Uterus (tissue), 4 donors: Measurements from ENCODE around the gene DNASE1. TPM values are rescaled to one million over a fixed set of nuclear protein-coding genes. Genes with fewer than 3 reads are reported as not detected.

ENCODE experiments used
- DNase-seq, 2 donors: peaks; one replicate each; pipeline ENCODE4 v3.0.0-alpha.2; 2019 to 2020
- H3K27ac ChIP-seq, 2 donors: fragments of 200-600 bp; sonication (generic); 1 replicate in 1 of 2; 2 replicates in 1 of 2; pipeline ENCODE4 v1.5.1; 2016 to 2018
- H3K27me3 ChIP-seq, 2 donors: fragments of 200-600 bp; sonication (generic); one replicate each; pipeline ENCODE4 v1.5.1; 2018 to 2019; ENCODE audit warnings: control low read depth in 1 of 2
- H3K36me3 ChIP-seq, 2 donors: fragments of 200-600 bp; sonication (generic); one replicate each; pipeline ENCODE4 v1.5.1; 2019; ENCODE audit warnings: control low read depth in 1 of 2
- H3K4me1 ChIP-seq, 2 donors: fragments of 200-600 bp; sonication (generic); one replicate each; pipeline ENCODE4 v1.5.1; 2018 to 2019; ENCODE audit warnings: control low read depth in 1 of 2
- H3K4me3 ChIP-seq, 2 donors: fragments of 200-600 bp; sonication (generic); 1 replicate in 1 of 2; 2 replicates in 1 of 2; pipeline ENCODE4 v1.5.1; 2018 to 2019; ENCODE audit warnings: mild to moderate bottlenecking in 1 of 2
- H3K9me3 ChIP-seq, 2 donors: fragments of 200-600 bp; sonication (generic); one replicate each; pipeline ENCODE4 v1.5.1; 2019; ENCODE audit warnings: control low read depth in 1 of 2
- CTCF ChIP-seq, 4 experiments: fragments of 200-600 bp in 2 of 4; fragments of 450-650 bp in 2 of 4; sonication (generic) in 2 of 4; IDR thresholded peaks; one replicate each; pipeline ENCODE4 v1.5.1; 2016 to 2019; ENCODE audit warnings: antibody characterized with exemption in 4 of 4, mild to moderate bottlenecking in 2 of 4, moderate library complexity in 1 of 4
- POLR2A ChIP-seq, 2 donors: fragments of 450-650 bp; IDR thresholded peaks; one replicate each; pipeline ENCODE4 v1.6.1; 2016; ENCODE audit warnings: antibody characterized with exemption in 2 of 2, mild to moderate bottlenecking in 1 of 2, moderate library complexity in 1 of 2
- intact Hi-C: fragments of 100-400 bp; cut with DNase I; formaldehyde crosslinking; loops from one replicate; pipeline ENCODE4 v1.15.1; 2023; ENCODE audit warnings: low total_unique reads
- total RNA-seq, 4 donors: library from RNA; depleted of rRNA in 3 of 4; stranded (reverse); fragments of >200 nt in 3 of 4; gene quantifications; one replicate each; pipeline versions ENCODE4 v1.1.0 to v1.2.4, GENCODE V29; 2014 to 2023
- donor health status: DM: yes; HTN: yes; CAD: no.

Gene DNASE1
- total RNA-seq, 4 donors from 2014 or later: 3.2 to 34.3 (median 13.8) TPM

GRCh38 chr16:3638916-3639644 lies 15.4 kb upstream of the DNASE1 start:
- TF ChIP-seq CTCF (IDR thresholded peaks at IDR 0.05): no peak
- TF ChIP-seq POLR2A (IDR thresholded peaks at IDR 0.05): no peak
- Histone ChIP-seq H3K4me3 (no peak overlapping the region), H3K36me3 (no peaks in the 10 kb centered on the region), H3K27me3 (no peaks in the 10 kb centered on the region), H3K9me3 (no peaks in the 10 kb centered on the region), H3K4me1 (no peaks in the 10 kb centered on the region), H3K27ac (no peak overlapping the region)
- intact Hi-C loops: no loop called here
- DNase-seq: no peak

- Histone ChIP-seq H3K4me3 (no peak overlapping the region), H3K27ac (no peak overlapping the region), H3K4me1 (no peaks in the 10 kb centered on the region), H3K27me3 (no peaks in the 10 kb centered on the region), H3K9me3 (no peaks in the 10 kb centered on the region), H3K36me3 (no peaks in the 10 kb centered on the region)
- TF ChIP-seq CTCF (IDR thresholded peaks at IDR 0.05) (no peak), POLR2A (IDR thresholded peaks at IDR 0.05) (no peak)
- DNase-seq: no peak
- intact Hi-C loops: no loop called here
These were observed 14.3 kb upstream of the DNASE1 start for GRCh38 chr16:3640207-3640606.

- no peak for TF ChIP-seq POLR2A (IDR thresholded peaks at IDR 0.05)
- no peak for TF ChIP-seq CTCF (IDR thresholded peaks at IDR 0.05)
- H3K36me3 ChIP-seq: no peaks in the 10 kb centered on the region
- H3K9me3 ChIP-seq: no peaks in the 10 kb centered on the region
- H3K4me3 ChIP-seq: no peak overlapping the region
- no peaks in the 10 kb centered on the region for H3K27me3 ChIP-seq
- intact Hi-C loops: no loop called here
- DNase-seq: no peak
- no peaks in the 10 kb centered on the region for H3K4me1 ChIP-seq
- H3K27ac ChIP-seq: no peak overlapping the region
These were observed 13.6 kb upstream of the DNASE1 start for GRCh38 chr16:3640632-3641501.

GRCh38 chr16:3641801-3642396 lies 12.6 kb upstream of the DNASE1 start:
- no peaks in the 10 kb centered on the region for H3K36me3 ChIP-seq

More at GRCh38 chr16:3641801-3642396, 12.6 kb upstream of the DNASE1 start:
- no peak overlapping the region for H3K4me3 ChIP-seq
- intact Hi-C loops: no loop called here
- H3K27ac ChIP-seq: no peak overlapping the region
- DNase-seq: no peak
- no peaks in the 10 kb centered on the region for H3K27me3 ChIP-seq
- TF ChIP-seq CTCF (IDR thresholded peaks at IDR 0.05) (no peak), POLR2A (IDR thresholded peaks at IDR 0.05) (no peak)
- no peaks in the 10 kb centered on the region for H3K4me1 ChIP-seq
- no peaks in the 10 kb centered on the region for H3K9me3 ChIP-seq
